HPDE6-E6E7 (cell line): ENCODE data around the gene SCUBE2.
"Not testable (repeated sequence)": the region's sequence is repeated elsewhere in the genome, so short reads cannot be mapped to it uniquely, and the experiment has no call there.

Experiments
- DNase-seq: peaks from one replicate; pipeline ENCODE4 v3.0.0; 2011; ENCODE audit warnings: missing footprints; ENCODE audit errors: extremely low spot score

The SCUBE2 gene

GRCh38 chr11:9109858-9110731 lies 18.7 kb upstream of the SCUBE2 start:
- DNase-seq: no peak

DNA sequence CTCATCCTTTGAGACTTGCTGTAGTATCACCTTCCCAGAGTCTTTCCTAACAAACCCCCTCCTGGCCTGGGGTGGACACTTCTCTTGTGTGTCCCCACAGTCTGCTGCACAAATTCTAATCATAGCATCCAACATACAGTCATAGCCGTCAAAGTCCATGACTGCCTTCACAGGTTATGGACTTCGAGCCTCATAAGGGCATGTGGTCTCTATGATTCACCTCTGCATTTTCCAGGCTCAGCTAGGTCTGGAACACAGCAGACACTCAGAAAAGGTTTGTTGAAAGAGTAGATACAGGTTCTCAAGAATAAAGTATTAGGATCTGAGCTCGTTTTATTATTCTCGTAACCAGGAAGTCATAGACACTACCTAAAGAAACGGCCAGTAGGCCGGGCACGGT lies 13.2 kb upstream of the SCUBE2 start:
- no peak for DNase-seq

DNA sequence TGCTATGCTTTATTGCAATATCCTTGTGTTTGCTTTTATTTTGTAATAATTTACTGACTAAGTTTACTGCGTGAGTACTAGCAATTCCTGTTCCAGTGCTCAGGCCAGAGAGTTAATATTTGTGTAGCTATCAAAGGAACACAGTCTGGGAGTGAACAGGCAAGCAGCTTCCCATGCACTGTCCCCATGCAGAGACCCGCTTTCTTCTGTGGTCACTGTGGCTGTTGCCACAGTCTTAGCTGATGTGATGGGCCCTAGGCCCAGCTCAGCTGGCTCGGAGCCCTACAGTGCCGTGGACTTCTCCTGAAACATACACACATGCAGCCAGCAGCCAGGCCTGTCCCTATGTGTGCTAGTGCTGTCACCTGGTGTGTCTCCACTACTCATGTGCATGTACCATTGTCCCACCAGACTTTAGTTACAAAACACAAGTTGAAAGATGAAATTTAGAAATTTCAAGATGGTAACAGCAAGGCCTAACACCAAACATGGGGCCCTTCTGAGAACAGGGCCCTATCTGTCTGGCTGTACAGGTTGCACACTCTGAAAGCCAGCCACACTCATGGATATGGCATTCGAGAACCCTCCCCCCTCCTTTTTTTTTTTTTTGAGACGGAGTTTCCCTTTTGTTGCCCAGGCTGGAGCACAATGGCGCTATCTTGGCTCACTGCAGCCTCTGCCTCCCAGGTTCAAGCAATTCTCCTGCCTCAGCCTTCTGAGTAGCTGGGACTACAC lies 12.3 kb upstream of the SCUBE2 start:
- no peak for DNase-seq

GRCh38 chr11:9099617-9100016 lies 8.2 kb upstream of the SCUBE2 start:
- no peak for DNase-seq

GRCh38 chr11:9098455-9098854 lies 7.1 kb upstream of the SCUBE2 start:
- not testable (repeated sequence) for DNase-seq

DNA sequence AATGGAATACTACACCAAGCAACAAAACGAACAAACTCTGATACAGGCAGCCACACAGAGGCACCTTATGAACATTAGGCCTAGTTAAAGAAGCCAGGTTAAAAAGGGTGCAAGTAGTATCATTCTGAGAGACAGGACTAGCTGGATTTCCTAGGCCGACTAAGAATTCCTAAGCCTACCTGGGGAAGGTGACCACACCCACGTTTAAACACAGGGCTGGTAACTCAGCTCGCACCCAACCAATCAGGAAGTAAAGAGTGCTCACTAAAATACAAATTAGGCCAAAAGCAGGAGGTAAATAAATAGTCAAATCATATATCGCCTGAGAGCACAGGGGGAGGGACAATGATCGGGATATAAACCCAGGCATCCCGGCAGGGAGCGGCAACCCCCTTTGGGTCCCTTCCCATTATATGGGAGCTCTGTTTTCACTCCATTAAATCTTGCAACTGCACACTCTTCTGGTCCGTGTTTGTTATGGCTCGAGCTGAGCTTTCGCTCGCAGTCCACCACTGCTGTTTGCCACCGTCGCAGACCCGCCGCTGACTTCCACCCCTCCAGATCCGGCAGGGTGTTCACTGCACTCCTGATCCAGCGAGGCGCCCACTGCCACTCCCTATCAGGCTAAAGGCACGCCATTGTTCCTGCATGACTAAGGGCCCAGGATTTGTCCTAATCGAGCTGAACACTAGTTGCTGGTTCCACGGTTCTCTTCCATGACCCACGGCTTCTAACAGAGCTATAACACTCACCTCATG lies 6.0 kb upstream of the SCUBE2 start:
- not testable (repeated sequence) for DNase-seq

- no peak for DNase-seq
Observed at GRCh38 chr11:9096427-9096826, 5.0 kb upstream of the SCUBE2 start.

GRCh38 chr11:9095421-9095820 lies 4.0 kb upstream of the SCUBE2 start:
- DNase-seq: no peak

- no peak for DNase-seq
Observed at GRCh38 chr11:9094420-9094819, 3.0 kb upstream of the SCUBE2 start.

GRCh38 chr11:9092853-9093778 lies 1.7 kb upstream of the SCUBE2 start:
- DNase-seq: no peak

GRCh38 chr11:9092072-9092471 lies 673 bp upstream of the SCUBE2 start:
- no peak for DNase-seq

GRCh38 chr11:9090488-9091043 lies 833 bp downstream of the SCUBE2 start:
- no peak for DNase-seq

GRCh38 chr11:9089636-9090035 lies 1.8 kb downstream of the SCUBE2 start:
- DNase-seq: no peak

GRCh38 chr11:9089061-9089460 lies 2.3 kb downstream of the SCUBE2 start:
- DNase-seq: no peak

DNA sequence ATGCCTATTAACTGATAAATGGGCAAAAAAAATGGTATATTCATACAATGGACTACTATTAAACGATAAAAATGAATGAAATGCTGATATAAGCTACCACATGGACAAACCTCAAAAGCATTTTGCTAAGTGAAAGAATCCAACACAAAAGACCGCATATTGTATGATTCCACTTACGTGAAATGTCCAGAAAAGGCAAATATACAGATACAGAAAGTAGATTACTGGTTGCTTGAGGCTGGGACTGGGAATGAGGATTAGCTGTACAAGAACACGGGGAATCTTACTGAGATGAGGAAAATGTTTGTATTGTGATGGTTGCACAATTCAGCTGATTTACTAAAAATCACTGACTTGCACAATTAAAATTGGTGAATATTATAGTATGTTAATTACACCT lies 8.8 kb downstream of the SCUBE2 start:
- DNase-seq: no peak

GRCh38 chr11:9081153-9081552 lies 10.2 kb downstream of the SCUBE2 start:
- no peak for DNase-seq

- DNase-seq: no peak
Observed at GRCh38 chr11:9078113-9079086, 13.0 kb downstream of the SCUBE2 start.

DNA sequence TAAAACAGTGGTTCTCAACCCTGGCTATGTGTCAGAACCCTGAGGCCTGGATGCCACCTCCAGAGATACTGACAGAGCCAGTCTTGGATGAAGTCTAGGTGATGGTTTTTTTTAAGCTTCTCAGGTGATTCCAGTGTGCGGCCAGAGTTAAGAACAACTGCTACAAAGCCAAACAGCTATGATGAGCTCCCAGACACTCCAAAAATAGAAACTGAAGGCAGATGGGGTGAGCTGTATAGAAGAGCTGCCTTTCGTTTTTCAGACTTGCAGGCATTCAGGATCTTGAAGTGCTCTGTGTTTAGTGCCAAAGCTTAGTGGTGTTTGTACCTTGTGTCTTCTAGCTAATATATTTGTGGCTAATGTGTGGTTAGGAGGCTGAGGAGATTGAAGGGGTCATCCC lies 14.2 kb downstream of the SCUBE2 start:
- no peak for DNase-seq

- no peak for DNase-seq
Observed at GRCh38 chr11:9076661-9077060, 14.7 kb downstream of the SCUBE2 start.

GRCh38 chr11:9076046-9076445 lies 15.4 kb downstream of the SCUBE2 start:
- no peak for DNase-seq
